Left lung (tissue), 10 donors: Measurements from ENCODE around the gene HORMAD2. TPM values are rescaled to one million over a fixed set of nuclear protein-coding genes. Genes with fewer than 3 reads are reported as not detected.

Experiments
- ATAC-seq: fragments of 200-7000 bp; cut with Tn5 transposase; one replicate; pipeline ENCODE4 v1.9.1; 2020; ENCODE audit warnings: moderate library complexity
- DNase-seq, 4 donors: peaks; one replicate each; pipeline ENCODE4 v3.0.0-alpha.2; 2013 to 2020
- H3K27ac ChIP-seq, 2 donors: fragments of 200-600 bp; sonication (generic) in 1 of 2; one replicate each; pipeline versions ENCODE4 v1.5.0 to v1.8.0; 2020 to 2021
- H3K27me3 ChIP-seq, 2 donors: fragments of 200-600 bp; sonication (generic) in 1 of 2; one replicate each; pipeline versions ENCODE4 v1.5.0 to v1.8.0; 2020 to 2021
- H3K36me3 ChIP-seq, 2 donors: fragments of 200-600 bp; sonication (generic) in 1 of 2; one replicate each; pipeline versions ENCODE4 v1.5.0 to v1.8.0; 2020 to 2021
- H3K4me1 ChIP-seq, 2 donors: fragments of 200-600 bp; one replicate each; pipeline ENCODE4 v1.8.0; 2021
- H3K4me3 ChIP-seq, 2 donors: fragments of 200-600 bp; sonication (generic) in 1 of 2; one replicate each; pipeline versions ENCODE4 v1.5.0 to v1.8.0; 2020 to 2021; ENCODE audit warnings: mild to moderate bottlenecking in 1 of 2
- H3K9me3 ChIP-seq, 2 donors: fragments of 200-600 bp; sonication (generic) in 1 of 2; one replicate each; pipeline versions ENCODE4 v1.5.0 to v1.8.0; 2020 to 2021
- intact Hi-C, 2 donors: fragments of 100-400 bp; cut with DNase I; formaldehyde crosslinking; loops; one replicate each; pipeline versions ENCODE4 v1.11.2 to v1.14.2; 2022
- polyA plus RNA-seq, 6 donors: library from polyadenylated mRNA; unstranded; fragments of 120-200 nt; gene quantifications; one replicate each; pipeline ENCODE4 v1.2.1, GENCODE V29; 2013; ENCODE audit not compliant: insufficient read length in 6 of 6
- total RNA-seq, 2 donors: library from RNA; stranded (reverse); fragmentation: NEBNext Ultra II Directional; extraction: Animal tissue kit (Norgen Biotek cat#: 25700); gene quantifications; one replicate each; pipeline ENCODE4 v1.2.1, GENCODE V29; 2021
- TF ChIP-seq, protein P1 (sequence below), 2 donors: fragments of 200-600 bp; sonication (generic) in 1 of 2; IDR thresholded peaks; one replicate each; pipeline versions ENCODE4 v1.5.0 to v1.8.0; 2021; ENCODE audit warnings: antibody characterized with exemption in 2 of 2
- donor health status: DM: no; HTN: yes; CAD: no.
- donor health status: DM: no; HTN: no; CAD: no.

The HORMAD2 gene
- total and polyA plus RNA-seq, 8 donors: 0.13 to 0.74 (median 0.20) TPM; not detected in 2

DNA sequence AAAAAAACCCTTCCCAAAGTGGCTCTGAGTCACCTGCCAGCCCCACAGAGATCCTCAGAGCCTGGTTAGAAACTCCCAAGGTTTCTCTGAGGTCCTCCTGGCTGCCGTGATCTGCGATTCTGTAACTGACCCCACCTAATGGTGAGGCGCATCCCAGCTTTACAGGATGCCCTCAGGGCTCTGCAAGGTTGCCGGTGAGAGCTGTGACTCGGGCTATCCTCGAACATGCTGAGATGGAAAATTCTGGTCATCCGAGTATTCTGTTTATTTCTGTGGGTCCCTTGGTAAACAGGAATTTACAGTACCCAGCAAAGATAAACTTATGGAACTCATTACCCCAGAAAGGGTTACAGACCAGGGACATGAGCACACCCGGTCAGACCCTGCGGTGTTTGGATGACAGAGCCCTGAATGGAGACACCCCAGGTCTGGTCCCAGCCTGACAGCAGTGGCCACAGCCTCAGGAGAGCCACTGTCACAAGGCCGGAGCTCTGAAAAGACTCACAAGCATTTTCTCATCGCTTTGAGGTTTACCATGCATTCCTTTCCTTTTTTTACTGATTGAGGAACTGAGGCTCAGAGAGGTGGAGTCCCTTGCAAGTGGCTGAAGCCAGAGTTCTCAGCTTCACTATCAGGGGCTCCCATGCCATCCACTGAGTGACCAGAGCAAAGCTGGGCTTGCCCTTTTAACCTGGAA, 144.0 kb downstream of the HORMAD2 start:
- TF ChIP-seq, protein P1, sequence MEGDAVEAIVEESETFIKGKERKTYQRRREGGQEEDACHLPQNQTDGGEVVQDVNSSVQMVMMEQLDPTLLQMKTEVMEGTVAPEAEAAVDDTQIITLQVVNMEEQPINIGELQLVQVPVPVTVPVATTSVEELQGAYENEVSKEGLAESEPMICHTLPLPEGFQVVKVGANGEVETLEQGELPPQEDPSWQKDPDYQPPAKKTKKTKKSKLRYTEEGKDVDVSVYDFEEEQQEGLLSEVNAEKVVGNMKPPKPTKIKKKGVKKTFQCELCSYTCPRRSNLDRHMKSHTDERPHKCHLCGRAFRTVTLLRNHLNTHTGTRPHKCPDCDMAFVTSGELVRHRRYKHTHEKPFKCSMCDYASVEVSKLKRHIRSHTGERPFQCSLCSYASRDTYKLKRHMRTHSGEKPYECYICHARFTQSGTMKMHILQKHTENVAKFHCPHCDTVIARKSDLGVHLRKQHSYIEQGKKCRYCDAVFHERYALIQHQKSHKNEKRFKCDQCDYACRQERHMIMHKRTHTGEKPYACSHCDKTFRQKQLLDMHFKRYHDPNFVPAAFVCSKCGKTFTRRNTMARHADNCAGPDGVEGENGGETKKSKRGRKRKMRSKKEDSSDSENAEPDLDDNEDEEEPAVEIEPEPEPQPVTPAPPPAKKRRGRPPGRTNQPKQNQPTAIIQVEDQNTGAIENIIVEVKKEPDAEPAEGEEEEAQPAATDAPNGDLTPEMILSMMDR (IDR thresholded peaks at IDR 0.05): no peak
- ATAC-seq: no peak
- Histone ChIP-seq H3K4me3 (no peak overlapping the region), H3K4me1 (peaks cover 0 to 21% of the 10 kb centered on the region in 2 donors), H3K9me3 (no peaks in the 10 kb centered on the region), H3K27me3 (peaks cover 0 to 43% of the 10 kb centered on the region in 2 donors), H3K27ac (no peak overlapping the region), H3K36me3 (no peaks in the 10 kb centered on the region)
- intact Hi-C loops: no loop called here
- no peak for DNase-seq

DNA sequence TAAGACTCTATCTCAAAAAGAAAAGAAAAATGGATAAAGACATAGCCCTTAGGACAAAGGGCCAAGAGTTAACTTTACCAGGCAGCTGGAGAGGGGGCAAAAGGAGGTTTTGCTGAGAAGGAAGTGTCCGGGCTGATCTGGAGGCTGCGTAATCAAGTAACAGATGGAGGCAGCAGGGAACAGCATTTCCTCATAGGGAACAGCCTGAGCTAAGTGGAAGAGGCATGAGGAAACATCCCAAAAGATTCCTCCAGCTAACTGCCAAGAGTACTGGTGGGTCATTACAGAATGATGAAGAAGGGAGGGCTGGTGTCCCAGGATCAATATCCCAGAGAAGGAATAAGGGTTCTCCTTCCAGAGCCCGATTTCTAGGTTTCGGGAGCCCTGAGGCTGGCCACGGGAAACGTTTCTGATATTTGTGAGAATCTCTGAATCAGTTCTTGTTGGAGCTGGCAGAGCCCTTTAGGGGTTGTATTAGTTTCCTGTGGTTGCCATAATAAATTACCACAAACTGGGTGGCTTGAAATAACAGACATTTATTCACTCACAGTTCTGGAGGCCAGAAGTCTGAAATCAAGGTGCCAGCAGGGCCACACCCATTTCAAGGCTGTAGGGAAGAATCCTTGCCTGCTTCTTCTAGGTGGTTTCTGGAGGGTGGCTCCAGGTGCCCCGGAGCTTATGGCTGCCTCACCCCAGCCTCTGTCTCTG, 145.1 kb downstream of the HORMAD2 start:
- H3K4me1 ChIP-seq: peaks cover 0 to 19% of the 10 kb centered on the region in 2 donors
- H3K9me3 ChIP-seq: no peaks in the 10 kb centered on the region
- H3K36me3 ChIP-seq: no peaks in the 10 kb centered on the region
- no peak overlapping the region for H3K27ac ChIP-seq
- DNase-seq (no peak), ATAC-seq (no peak)
- intact Hi-C loops: no loop called here
- H3K4me3 ChIP-seq: no peak overlapping the region
- peaks cover 0 to 45% of the 10 kb centered on the region in 2 donors for H3K27me3 ChIP-seq
- TF ChIP-seq, protein P1 (IDR thresholded peaks at IDR 0.05): no peak

DNA sequence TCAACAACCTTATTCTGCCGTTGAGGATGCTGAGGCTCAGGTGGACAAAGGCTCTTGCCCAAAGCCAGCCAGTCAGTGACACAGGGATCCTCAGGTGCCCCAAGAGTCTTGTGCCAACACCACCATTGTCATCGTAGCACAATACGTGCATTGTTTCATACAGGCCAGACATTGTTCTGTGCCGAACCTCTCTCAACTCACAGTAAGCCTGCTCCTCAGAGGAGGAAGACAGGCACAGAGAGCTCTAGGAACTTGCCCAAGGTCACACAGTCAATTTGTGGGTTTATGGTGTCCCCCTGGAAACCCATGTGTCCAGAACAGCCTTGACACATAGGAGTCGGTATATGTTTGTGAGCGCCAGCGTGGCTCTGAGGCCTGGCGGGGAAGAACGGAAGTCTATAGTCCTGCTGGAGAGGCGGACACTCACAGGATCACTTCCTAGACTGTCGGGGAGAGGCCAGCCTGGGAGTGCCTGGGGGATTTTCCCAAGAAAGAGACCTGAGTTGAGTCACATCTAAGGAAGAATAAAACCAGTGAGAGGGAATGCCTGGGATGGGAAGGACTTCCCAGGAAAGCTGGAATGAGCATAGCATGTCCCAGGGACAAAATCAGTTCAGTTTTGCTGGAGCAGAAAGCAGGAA, 146.0 kb downstream of the HORMAD2 start:
- Histone ChIP-seq H3K36me3 (no peaks in the 10 kb centered on the region), H3K4me3 (no peak overlapping the region), H3K9me3 (no peaks in the 10 kb centered on the region), H3K27me3 (peaks cover 0 to 36% of the 10 kb centered on the region in 2 donors), H3K27ac (no peak overlapping the region), H3K4me1 (peaks cover 0 to 10% of the 10 kb centered on the region in 2 donors)
- TF ChIP-seq, protein P1 (IDR thresholded peaks at IDR 0.05): no peak
- DNase-seq: no peak
- intact Hi-C loops: no loop called here
- no peak for ATAC-seq

Other genes starting within 250 kb of the HORMAD2 start
- gene ASCC2, start 242.2 kb upstream of the HORMAD2 start, total RNA-seq: 10 to 100 TPM; 55.7 to 57.4 TPM
- gene ASCC2, start 242.2 kb upstream of the HORMAD2 start, polyA plus RNA-seq: 10 to 100 TPM; 51.2 to 58.3 (median 52.9) TPM
- gene MTMR3, start 197.3 kb upstream of the HORMAD2 start, total RNA-seq: 10 to 100 TPM; 44.8 to 55.4 TPM
- gene MTMR3, start 197.3 kb upstream of the HORMAD2 start, polyA plus RNA-seq: 10 to 100 TPM; 37.4 to 47.1 (median 44.6) TPM
- gene LIF, start 166.3 kb downstream of the HORMAD2 start, total RNA-seq: 10 to 100 TPM in 1 of 2 donors, 1 to 10 TPM in 1; 8.1 to 10.7 TPM
- 1 to 10 TPM; 1.4 to 4.1 (median 2.2) TPM for gene LIF, start 166.3 kb downstream of the HORMAD2 start, polyA plus RNA-seq
- gene OSM, start 186.4 kb downstream of the HORMAD2 start, total RNA-seq: 1 to 10 TPM; 4.8 to 6.3 TPM
- gene OSM, start 186.4 kb downstream of the HORMAD2 start, polyA plus RNA-seq: 1 to 10 TPM in 1 of 6 donors, under 1 TPM in 5; 0.17 to 1.3 (median 0.30) TPM
- gene CASTOR1, start 209.0 kb downstream of the HORMAD2 start, total RNA-seq: 10 to 100 TPM; 12.4 to 12.8 TPM
- 10 to 100 TPM; 10.7 to 16.7 (median 15.9) TPM for gene CASTOR1, start 209.0 kb downstream of the HORMAD2 start, polyA plus RNA-seq
- 10 to 100 TPM; 21.7 to 25.4 TPM for gene TBC1D10A, start 246.5 kb downstream of the HORMAD2 start, total RNA-seq
- 10 to 100 TPM; 15.4 to 19.8 (median 17.8) TPM for gene TBC1D10A, start 246.5 kb downstream of the HORMAD2 start, polyA plus RNA-seq